ENCODE data around the gene CHRNA1. TPM values are rescaled to one million over a fixed set of nuclear protein-coding genes. Genes with fewer than 3 reads are reported as not detected.

Gene CHRNA1
- total and polyA plus RNA-seq, 9 of the 15 experiments (the other 6 are each of a cell fraction or from before 2014, with no cell fraction given), result not detected

DNA sequence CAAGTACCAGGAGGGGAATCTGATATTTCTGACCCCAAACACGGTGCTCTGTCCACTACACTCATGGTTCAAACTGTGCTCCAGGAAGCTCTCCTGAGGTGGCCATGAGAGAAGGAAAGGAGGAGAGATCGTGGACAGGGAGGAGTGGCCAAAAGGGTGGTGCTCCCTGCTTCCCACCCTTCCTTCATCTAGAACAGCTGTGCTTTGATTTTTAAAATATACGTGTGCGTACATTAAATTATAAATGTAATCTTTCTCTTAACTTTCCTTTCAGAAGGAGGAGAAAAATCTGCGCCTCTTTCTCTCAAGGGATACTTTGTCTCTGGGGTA is 8.2 kb upstream of the CHRNA1 start (continued):
- TF ChIP-seq, protein P1, sequence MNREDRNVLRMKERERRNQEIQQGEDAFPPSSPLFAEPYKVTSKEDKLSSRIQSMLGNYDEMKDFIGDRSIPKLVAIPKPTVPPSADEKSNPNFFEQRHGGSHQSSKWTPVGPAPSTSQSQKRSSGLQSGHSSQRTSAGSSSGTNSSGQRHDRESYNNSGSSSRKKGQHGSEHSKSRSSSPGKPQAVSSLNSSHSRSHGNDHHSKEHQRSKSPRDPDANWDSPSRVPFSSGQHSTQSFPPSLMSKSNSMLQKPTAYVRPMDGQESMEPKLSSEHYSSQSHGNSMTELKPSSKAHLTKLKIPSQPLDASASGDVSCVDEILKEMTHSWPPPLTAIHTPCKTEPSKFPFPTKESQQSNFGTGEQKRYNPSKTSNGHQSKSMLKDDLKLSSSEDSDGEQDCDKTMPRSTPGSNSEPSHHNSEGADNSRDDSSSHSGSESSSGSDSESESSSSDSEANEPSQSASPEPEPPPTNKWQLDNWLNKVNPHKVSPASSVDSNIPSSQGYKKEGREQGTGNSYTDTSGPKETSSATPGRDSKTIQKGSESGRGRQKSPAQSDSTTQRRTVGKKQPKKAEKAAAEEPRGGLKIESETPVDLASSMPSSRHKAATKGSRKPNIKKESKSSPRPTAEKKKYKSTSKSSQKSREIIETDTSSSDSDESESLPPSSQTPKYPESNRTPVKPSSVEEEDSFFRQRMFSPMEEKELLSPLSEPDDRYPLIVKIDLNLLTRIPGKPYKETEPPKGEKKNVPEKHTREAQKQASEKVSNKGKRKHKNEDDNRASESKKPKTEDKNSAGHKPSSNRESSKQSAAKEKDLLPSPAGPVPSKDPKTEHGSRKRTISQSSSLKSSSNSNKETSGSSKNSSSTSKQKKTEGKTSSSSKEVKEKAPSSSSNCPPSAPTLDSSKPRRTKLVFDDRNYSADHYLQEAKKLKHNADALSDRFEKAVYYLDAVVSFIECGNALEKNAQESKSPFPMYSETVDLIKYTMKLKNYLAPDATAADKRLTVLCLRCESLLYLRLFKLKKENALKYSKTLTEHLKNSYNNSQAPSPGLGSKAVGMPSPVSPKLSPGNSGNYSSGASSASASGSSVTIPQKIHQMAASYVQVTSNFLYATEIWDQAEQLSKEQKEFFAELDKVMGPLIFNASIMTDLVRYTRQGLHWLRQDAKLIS (CRISPR knock-in tag; IDR thresholded peaks at IDR 0.05), result no peak
- TF ChIP-seq JUN (IDR thresholded peaks at IDR 0.05; ENCODE audit: borderline replicate concordance, low read depth, low read length), result no peak
- no peak for TF ChIP-seq JUN (CRISPR knock-in tag; IDR thresholded peaks at IDR 0.05; ENCODE audit: borderline replicate concordance)
- TF ChIP-seq SMC3 (conservative IDR thresholded peaks at IDR 0.05; ENCODE audit: insufficient read depth, low read depth, low read length), result no peak
- TF ChIP-seq, protein P2, sequence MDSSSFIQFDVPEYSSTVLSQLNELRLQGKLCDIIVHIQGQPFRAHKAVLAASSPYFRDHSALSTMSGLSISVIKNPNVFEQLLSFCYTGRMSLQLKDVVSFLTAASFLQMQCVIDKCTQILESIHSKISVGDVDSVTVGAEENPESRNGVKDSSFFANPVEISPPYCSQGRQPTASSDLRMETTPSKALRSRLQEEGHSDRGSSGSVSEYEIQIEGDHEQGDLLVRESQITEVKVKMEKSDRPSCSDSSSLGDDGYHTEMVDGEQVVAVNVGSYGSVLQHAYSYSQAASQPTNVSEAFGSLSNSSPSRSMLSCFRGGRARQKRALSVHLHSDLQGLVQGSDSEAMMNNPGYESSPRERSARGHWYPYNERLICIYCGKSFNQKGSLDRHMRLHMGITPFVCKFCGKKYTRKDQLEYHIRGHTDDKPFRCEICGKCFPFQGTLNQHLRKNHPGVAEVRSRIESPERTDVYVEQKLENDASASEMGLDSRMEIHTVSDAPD (CRISPR knock-in tag; IDR thresholded peaks at IDR 0.05), result no peak
- no peak for TF ChIP-seq C11orf30 (IDR thresholded peaks at IDR 0.05; ENCODE audit: low read depth)
- TF ChIP-seq DPF2 (IDR thresholded peaks at IDR 0.05), result no peak
- no peak for TF ChIP-seq CHD4 (IDR thresholded peaks at IDR 0.05; ENCODE audit: insufficient read depth, insufficient replicate concordance, low read depth, low read length, poor library complexity, severe bottlenecking)
- no peak for TF ChIP-seq YBX1 (IDR thresholded peaks at IDR 0.05)
- TF ChIP-seq SNRNP70 (optimal IDR thresholded peaks at IDR 0.05; ENCODE audit: low read depth, low read length), result no peak
- TF ChIP-seq KDM5B (IDR thresholded peaks at IDR 0.05; ENCODE audit: insufficient replicate concordance, low read depth, low read length), result no peak
- TF ChIP-seq, protein P3, sequence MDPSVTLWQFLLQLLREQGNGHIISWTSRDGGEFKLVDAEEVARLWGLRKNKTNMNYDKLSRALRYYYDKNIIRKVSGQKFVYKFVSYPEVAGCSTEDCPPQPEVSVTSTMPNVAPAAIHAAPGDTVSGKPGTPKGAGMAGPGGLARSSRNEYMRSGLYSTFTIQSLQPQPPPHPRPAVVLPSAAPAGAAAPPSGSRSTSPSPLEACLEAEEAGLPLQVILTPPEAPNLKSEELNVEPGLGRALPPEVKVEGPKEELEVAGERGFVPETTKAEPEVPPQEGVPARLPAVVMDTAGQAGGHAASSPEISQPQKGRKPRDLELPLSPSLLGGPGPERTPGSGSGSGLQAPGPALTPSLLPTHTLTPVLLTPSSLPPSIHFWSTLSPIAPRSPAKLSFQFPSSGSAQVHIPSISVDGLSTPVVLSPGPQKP (CRISPR knock-in tag; IDR thresholded peaks at IDR 0.05), result no peak
- TF ChIP-seq ZNF224 (CRISPR knock-in tag; IDR thresholded peaks at IDR 0.05), result no peak
- no peak for TF ChIP-seq ZNF212 (CRISPR knock-in tag; IDR thresholded peaks at IDR 0.05)
- no peak for TF ChIP-seq NRF1 (conservative IDR thresholded peaks at IDR 0.05 in 1 of 2, IDR thresholded peaks at IDR 0.05 in 1 of 2)
- TF ChIP-seq, protein P4, sequence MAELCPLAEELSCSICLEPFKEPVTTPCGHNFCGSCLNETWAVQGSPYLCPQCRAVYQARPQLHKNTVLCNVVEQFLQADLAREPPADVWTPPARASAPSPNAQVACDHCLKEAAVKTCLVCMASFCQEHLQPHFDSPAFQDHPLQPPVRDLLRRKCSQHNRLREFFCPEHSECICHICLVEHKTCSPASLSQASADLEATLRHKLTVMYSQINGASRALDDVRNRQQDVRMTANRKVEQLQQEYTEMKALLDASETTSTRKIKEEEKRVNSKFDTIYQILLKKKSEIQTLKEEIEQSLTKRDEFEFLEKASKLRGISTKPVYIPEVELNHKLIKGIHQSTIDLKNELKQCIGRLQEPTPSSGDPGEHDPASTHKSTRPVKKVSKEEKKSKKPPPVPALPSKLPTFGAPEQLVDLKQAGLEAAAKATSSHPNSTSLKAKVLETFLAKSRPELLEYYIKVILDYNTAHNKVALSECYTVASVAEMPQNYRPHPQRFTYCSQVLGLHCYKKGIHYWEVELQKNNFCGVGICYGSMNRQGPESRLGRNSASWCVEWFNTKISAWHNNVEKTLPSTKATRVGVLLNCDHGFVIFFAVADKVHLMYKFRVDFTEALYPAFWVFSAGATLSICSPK (IDR thresholded peaks at IDR 0.05; ENCODE audit: borderline replicate concordance), result no peak

All from K562 (cell line).